ENCODE results near the gene SNAI3. TPM values are rescaled to one million over a fixed set of nuclear protein-coding genes. Genes with fewer than 3 reads are reported as not detected.

SNAI3 gene
- total RNA-seq, 4 donors from 2014 or later, result 0.26 to 0.83 (median 0.59) TPM

GRCh38 chr16:88685156-88686061, 898 bp downstream of the SNAI3 start:
- intact Hi-C loops (cut with DNase I), result no loop called here

GRCh38 chr16:88684569-88685155, 1.6 kb downstream of the SNAI3 start:
- intact Hi-C loops (cut with DNase I), result no loop called here
- TF ChIP-seq CTCF (IDR thresholded peaks at IDR 0.05), result no peak
- TF ChIP-seq POLR2AphosphoS5 (IDR thresholded peaks at IDR 0.05), result no peak
- TF ChIP-seq EP300 (IDR thresholded peaks at IDR 0.05), result no peak
- TF ChIP-seq POLR2A (IDR thresholded peaks at IDR 0.05; ENCODE audit: low read depth), result no peak
- Histone ChIP-seq H3K36me3 (no peaks in the 10 kb centered on the region), H3K27ac (replicated peaks in 1 of 4) (no peak overlapping the region), H3K9me3 (no peaks in the 10 kb centered on the region), H3K27me3 (peaks cover 0 to 96% (median 65%) of the 10 kb centered on the region in 4 donors), H3K4me3 (no peak overlapping the region), H3K4me1 (peaks cover 29 to 31% (median 30%) of the 10 kb centered on the region in 4 donors)
- DNase-seq (ENCODE audit: extremely low spot score), result no peak
- 51% methylated on average over 15 of the region's 15 CpGs for WGBS

More at GRCh38 chr16:88685156-88686061, 898 bp downstream of the SNAI3 start:
- Histone ChIP-seq H3K27ac (replicated peaks in 1 of 4) (no peak overlapping the region), H3K4me3 (peak overlapping the region; percentile 51 to 65 (median 52)), H3K9me3 (no peaks in the 10 kb centered on the region), H3K27me3 (peaks cover 0 to 97% (median 69%) of the 10 kb centered on the region in 4 donors), H3K36me3 (no peaks in the 10 kb centered on the region), H3K4me1 (peaks cover 29 to 31% (median 30%) of the 10 kb centered on the region in 4 donors)
- TF ChIP-seq CTCF (IDR thresholded peaks at IDR 0.05), result peak in 2 of 3 experiments; percentile 13 to 40
- no peak for TF ChIP-seq POLR2AphosphoS5 (IDR thresholded peaks at IDR 0.05)
- 14% methylated on average over 8 of the region's 33 CpGs for WGBS
- no peak for DNase-seq (ENCODE audit: extremely low spot score)

- DNase-seq (ENCODE audit: extremely low spot score), result no peak
- Histone ChIP-seq H3K9me3 (no peaks in the 10 kb centered on the region), H3K27ac (replicated peaks in 1 of 4) (peak overlapping the region in 3 of 4 donors; percentile 46 to 63 (median 55)), H3K27me3 (peaks cover 0 to 85% (median 53%) of the 10 kb centered on the region in 4 donors), H3K4me1 (peaks cover 19 to 33% (median 28%) of the 10 kb centered on the region in 4 donors), H3K36me3 (no peaks in the 10 kb centered on the region), H3K4me3 (no peak overlapping the region)
- TF ChIP-seq POLR2A (IDR thresholded peaks at IDR 0.05; ENCODE audit: low read depth), result no peak
- no peak for TF ChIP-seq EP300 (IDR thresholded peaks at IDR 0.05)
- TF ChIP-seq POLR2AphosphoS5 (IDR thresholded peaks at IDR 0.05), result no peak
- TF ChIP-seq CTCF (IDR thresholded peaks at IDR 0.05), result no peak
- intact Hi-C loops (cut with DNase I), result no loop called here
- WGBS, result 32% methylated on average over 13 of the region's 21 CpGs
These were observed 4.4 kb downstream of the SNAI3 start for GRCh38 chr16:88681709-88682451.

- H3K9me3 ChIP-seq, result no peaks in the 10 kb centered on the region
- H3K4me1 ChIP-seq, result peaks cover 12 to 26% (median 21%) of the 10 kb centered on the region in 4 donors
- DNase-seq (ENCODE audit: extremely low spot score), result no peak
- no peak overlapping the region for H3K27ac ChIP-seq (replicated peaks in 1 of 4)
- no peaks in the 10 kb centered on the region for H3K36me3 ChIP-seq
- WGBS, result 48% methylated on average over 17 of the region's 31 CpGs
- peaks cover 0 to 78% (median 46%) of the 10 kb centered on the region in 4 donors for H3K27me3 ChIP-seq
- intact Hi-C loops (cut with DNase I), result no loop called here
- TF ChIP-seq CTCF (IDR thresholded peaks at IDR 0.05), result no peak
- TF ChIP-seq EP300 (IDR thresholded peaks at IDR 0.05), result no peak
- no peak for TF ChIP-seq POLR2AphosphoS5 (IDR thresholded peaks at IDR 0.05)
- TF ChIP-seq POLR2A (IDR thresholded peaks at IDR 0.05; ENCODE audit: low read depth), result no peak
- H3K4me3 ChIP-seq, result no peak overlapping the region
These were observed 5.1 kb downstream of the SNAI3 start for GRCh38 chr16:88681084-88681680.

Measured in esophagus muscularis mucosa (tissue), 4 donors.